Measurements from ENCODE around the gene LCN10. TPM values are rescaled to one million over a fixed set of nuclear protein-coding genes. Genes with fewer than 3 reads are reported as not detected.

Gene LCN10
- total RNA-seq, 2 donors from 2014 or later = 0.91 to 1.1 TPM

- DNase-seq = no peak
- peaks cover 3% of the 10 kb centered on the region for H3K9me3 Mint-ChIP-seq
- H3K9ac ChIP-seq (ENCODE audit: extremely low read depth, low read length, poor library complexity, severe bottlenecking) = no peak overlapping the region
- no peaks in the 10 kb centered on the region for H3K4me1 Mint-ChIP-seq
- no peaks in the 10 kb centered on the region for H3K9me3 ChIP-seq (ENCODE audit: control insufficient read depth, low read length)
- H3K4me3 ChIP-seq (ENCODE audit: low read length) = no peak overlapping the region
- H3K4me3 Mint-ChIP-seq = no peak overlapping the region
- H3K27ac Mint-ChIP-seq = no peak overlapping the region
- no peaks in the 10 kb centered on the region for H3K4me1 ChIP-seq (ENCODE audit: control insufficient read depth, insufficient read depth, low read length)
- WGBS, 2 experiments (ENCODE audit: insufficient coverage in 1 of 2, insufficient read length in 1 of 2) = 90 to 96% methylated on average over 13 to 23 of the region's 23 CpGs
- TF ChIP-seq CTCF (conservative IDR thresholded peaks at IDR 0.05) = no peak
- H3K36me3 Mint-ChIP-seq (ENCODE audit: low read depth) = no peaks in the 10 kb centered on the region
- H3K27ac ChIP-seq (ENCODE audit: low read depth, low read length) = no peak overlapping the region
- H3K27me3 ChIP-seq (ENCODE audit: control insufficient read depth, insufficient read depth, low read length, poor library complexity, severe bottlenecking) = no peaks in the 10 kb centered on the region
- no peaks in the 10 kb centered on the region for H3K36me3 ChIP-seq (ENCODE audit: control insufficient read depth, insufficient read depth, low read length)
- H3K27me3 Mint-ChIP-seq (ENCODE audit: insufficient read depth) = peaks cover 6% of the 10 kb centered on the region
Measured at GRCh38 chr9:136739509-136739908, 3.2 kb downstream of the LCN10 start.

GRCh38 chr9:136738960-136739359 lies 3.8 kb downstream of the LCN10 start:
- no peaks in the 10 kb centered on the region for H3K36me3 Mint-ChIP-seq (ENCODE audit: low read depth)
- no peak overlapping the region for H3K27ac Mint-ChIP-seq
- no peaks in the 10 kb centered on the region for H3K9me3 ChIP-seq (ENCODE audit: control insufficient read depth, low read length)
- no peak for TF ChIP-seq CTCF (conservative IDR thresholded peaks at IDR 0.05)
- no peaks in the 10 kb centered on the region for H3K27me3 ChIP-seq (ENCODE audit: control insufficient read depth, insufficient read depth, low read length, poor library complexity, severe bottlenecking)
- H3K4me3 ChIP-seq (ENCODE audit: low read length) = no peak overlapping the region
- peaks cover 6% of the 10 kb centered on the region for H3K27me3 Mint-ChIP-seq (ENCODE audit: insufficient read depth)
- H3K4me3 Mint-ChIP-seq = no peak overlapping the region
- peaks cover 3% of the 10 kb centered on the region for H3K9me3 Mint-ChIP-seq
- H3K27ac ChIP-seq (ENCODE audit: low read depth, low read length) = no peak overlapping the region
- no peak overlapping the region for H3K9ac ChIP-seq (ENCODE audit: extremely low read depth, low read length, poor library complexity, severe bottlenecking)
- H3K4me1 Mint-ChIP-seq = no peaks in the 10 kb centered on the region
- no peaks in the 10 kb centered on the region for H3K4me1 ChIP-seq (ENCODE audit: control insufficient read depth, insufficient read depth, low read length)
- 86 to 92% methylated on average over 11 to 20 of the region's 20 CpGs for whole genome bisulfite sequencing, 2 experiments (ENCODE audit: insufficient coverage in 1 of 2, insufficient read length in 1 of 2)
- H3K36me3 ChIP-seq (ENCODE audit: control insufficient read depth, insufficient read depth, low read length) = no peaks in the 10 kb centered on the region
- DNase-seq = no peak

GRCh38 chr9:136735812-136736480 lies 6.8 kb downstream of the LCN10 start:
- TF ChIP-seq CTCF (conservative IDR thresholded peaks at IDR 0.05) = no peak
- no peaks in the 10 kb centered on the region for H3K9me3 ChIP-seq (ENCODE audit: control insufficient read depth, low read length)
- Mint-ChIP-seq H3K4me3 (no peak overlapping the region), H3K4me1 (peaks cover 4% of the 10 kb centered on the region), H3K9me3 (peaks cover 3% of the 10 kb centered on the region), H3K36me3 (ENCODE audit: low read depth) (peaks cover 5% of the 10 kb centered on the region), H3K27me3 (ENCODE audit: insufficient read depth) (peaks cover 6% of the 10 kb centered on the region), H3K27ac (no peak overlapping the region)
- H3K27me3 ChIP-seq (ENCODE audit: control insufficient read depth, insufficient read depth, low read length, poor library complexity, severe bottlenecking) = no peaks in the 10 kb centered on the region
- no peaks in the 10 kb centered on the region for H3K4me1 ChIP-seq (ENCODE audit: control insufficient read depth, insufficient read depth, low read length)
- no peak for DNase-seq
- 84 to 90% methylated on average over 13 to 21 of the region's 21 CpGs for WGBS, 2 experiments (ENCODE audit: insufficient coverage in 1 of 2, insufficient read length in 1 of 2)
- no peak overlapping the region for H3K4me3 ChIP-seq (ENCODE audit: low read length)
- no peak overlapping the region for H3K9ac ChIP-seq (ENCODE audit: extremely low read depth, low read length, poor library complexity, severe bottlenecking)
- no peak overlapping the region for H3K27ac ChIP-seq (ENCODE audit: low read depth, low read length)
- no peaks in the 10 kb centered on the region for H3K36me3 ChIP-seq (ENCODE audit: control insufficient read depth, insufficient read depth, low read length)
